Stimulated activated naive CD4-positive, alpha-beta T cell treated with Interleukin-2 at 50 U/mL for 16 hours (primary cell): Measurements from ENCODE around the gene G2E3.
A peak's percentile ranks its signal among the peaks of the same experiment; 100 is the strongest.
"Not testable (repeated sequence)": the region's sequence is repeated elsewhere in the genome, so short reads cannot be mapped to it uniquely, and the experiment has no call there.

Source experiments
- DNase-seq: peaks from one replicate; lab custom pipeline; 2025; lab: John Stamatoyannopoulos, UW

Gene G2E3

GRCh38 chr14:30558675-30559555 lies at the start of gene G2E3:
Gene G2E3 (plus strand): TSS chr14:30559158. CDS start chr14:30581080, 21,922 bp downstream.
- peak; percentile 86 for DNase-seq

- no peak for DNase-seq
Observed at GRCh38 chr14:30517737-30518136, 41.2 kb upstream of the G2E3 start.

- DNase-seq = no peak
Observed at GRCh38 chr14:30518867-30519560, 39.9 kb upstream of the G2E3 start.

GRCh38 chr14:30519961-30520360 lies 39.0 kb upstream of the G2E3 start:
- DNase-seq = no peak

DNA sequence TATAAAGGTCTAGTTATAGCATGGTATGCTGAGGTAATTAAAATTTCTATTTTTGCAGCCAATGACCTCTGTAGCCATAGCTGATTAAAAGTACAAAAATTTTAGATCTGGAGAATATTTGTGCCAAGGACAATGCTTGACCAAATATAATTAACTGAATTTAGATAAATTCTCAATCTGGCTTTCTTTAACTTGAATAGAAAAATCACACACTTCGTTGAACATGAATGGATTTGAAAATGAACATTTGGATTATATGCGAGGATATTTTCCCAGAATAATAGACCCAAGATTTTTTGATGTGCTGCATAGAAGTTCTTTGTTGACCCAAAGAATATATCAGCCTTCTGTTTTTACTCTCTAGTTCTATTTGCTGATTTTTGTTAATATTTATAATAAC lies 38.4 kb upstream of the G2E3 start:
- no peak for DNase-seq

DNA sequence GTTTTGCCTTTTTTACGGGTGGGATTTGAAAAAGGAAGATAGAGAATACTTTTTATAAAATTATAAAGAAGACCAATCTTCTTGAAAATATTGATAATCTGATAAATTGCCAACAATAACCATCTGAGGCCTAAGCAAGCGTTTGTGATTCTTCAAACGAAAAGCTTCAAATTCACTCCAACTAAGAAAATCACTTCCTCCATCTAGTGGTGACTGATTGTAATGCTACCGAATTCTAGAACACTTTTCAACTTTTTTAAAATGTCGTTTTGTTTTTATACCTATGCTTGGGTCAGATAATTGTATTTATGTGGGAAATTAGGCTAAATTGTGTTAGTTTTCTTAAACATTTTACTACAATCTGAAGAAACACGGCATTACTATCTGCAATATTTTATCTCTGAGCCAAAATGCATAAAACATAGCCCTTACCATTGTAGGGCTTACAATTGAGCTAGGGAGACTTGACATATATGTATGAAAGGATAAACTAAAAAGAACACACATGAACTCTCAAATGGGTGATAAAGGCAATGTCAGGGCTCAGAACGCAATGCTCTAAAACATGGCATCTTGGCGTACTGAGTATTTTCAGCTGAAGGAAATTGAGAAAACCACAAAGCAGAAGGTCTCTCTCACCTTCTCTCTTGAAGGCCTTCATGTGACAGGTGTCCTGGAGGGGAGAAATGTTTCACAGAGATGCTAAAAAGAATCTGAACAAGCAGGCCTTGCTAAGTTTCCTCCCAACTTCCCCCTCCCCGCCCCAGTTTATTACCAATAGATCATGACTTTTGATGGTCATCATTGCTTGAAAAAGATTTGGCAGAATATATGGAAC lies 36.8 kb upstream of the G2E3 start:
- DNase-seq = no peak

DNA sequence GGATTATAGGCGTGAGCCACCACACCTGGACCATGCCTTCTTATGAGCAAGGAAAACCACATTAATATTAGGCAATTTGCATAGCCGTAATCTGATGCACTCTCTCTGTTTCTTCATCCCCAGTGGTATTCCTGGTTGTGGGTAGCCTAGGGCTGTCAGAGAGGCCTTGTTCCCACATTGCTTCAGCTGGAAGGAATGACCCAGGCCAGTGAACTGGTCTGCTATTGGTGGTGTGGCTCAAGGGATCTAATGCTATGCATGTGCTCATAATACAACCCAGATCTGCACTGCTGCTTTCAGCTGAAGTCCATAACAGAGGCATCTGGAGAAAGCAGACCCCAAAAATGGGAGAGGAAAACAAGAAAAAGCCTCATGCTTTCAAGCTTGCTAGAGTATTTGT lies 33.1 kb upstream of the G2E3 start:
- DNase-seq = no peak

- no peak for DNase-seq
Observed at GRCh38 chr14:30527196-30527595, 31.8 kb upstream of the G2E3 start.

GRCh38 chr14:30528119-30528518 lies 30.8 kb upstream of the G2E3 start:
- no peak for DNase-seq

GRCh38 chr14:30528778-30529642 lies 29.9 kb upstream of the G2E3 start:
- no peak for DNase-seq

DNA sequence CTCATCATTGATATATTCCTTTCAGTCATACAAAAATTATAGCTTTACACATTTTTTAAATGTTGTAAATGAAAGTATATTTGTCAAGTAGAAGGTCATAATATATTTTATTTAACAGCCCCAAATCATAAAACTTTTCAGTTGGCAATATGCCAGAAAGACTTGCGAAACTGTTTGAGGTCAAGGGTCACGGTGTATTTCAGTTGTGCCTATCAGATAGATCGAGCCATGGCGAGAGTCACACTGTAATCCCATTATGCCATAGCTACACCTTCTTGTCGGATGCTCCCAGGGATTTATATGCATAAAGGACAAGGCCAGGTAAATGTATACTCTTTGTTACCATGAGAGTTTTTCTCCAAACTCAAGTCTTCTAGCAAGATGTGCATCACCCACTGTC lies 26.7 kb upstream of the G2E3 start:
- DNase-seq = no peak

GRCh38 chr14:30533126-30533525 lies 25.8 kb upstream of the G2E3 start:
- no peak for DNase-seq

DNA sequence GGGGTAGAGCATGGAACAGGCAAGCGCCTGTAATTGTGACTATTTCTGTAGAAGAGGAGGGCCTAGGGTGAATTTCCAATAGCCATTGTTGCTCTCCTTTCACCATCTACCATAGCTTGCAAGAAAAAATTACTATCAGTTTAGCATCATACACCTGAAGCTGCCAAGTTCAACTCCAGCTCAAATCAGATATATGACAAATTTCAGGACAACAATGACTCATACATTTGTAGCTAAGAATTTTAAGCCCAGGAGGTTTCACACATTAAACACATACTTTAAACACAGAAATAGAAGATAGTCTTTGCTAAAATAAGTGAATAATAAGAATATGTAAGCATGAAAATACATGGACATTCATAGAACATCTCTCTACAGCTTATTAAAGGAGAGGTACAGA lies 17.6 kb upstream of the G2E3 start:
- no peak for DNase-seq

- not testable (repeated sequence) for DNase-seq
Observed at GRCh38 chr14:30546735-30547134, 12.2 kb upstream of the G2E3 start.

GRCh38 chr14:30547388-30548048 lies 11.4 kb upstream of the G2E3 start:
- no peak for DNase-seq

DNA sequence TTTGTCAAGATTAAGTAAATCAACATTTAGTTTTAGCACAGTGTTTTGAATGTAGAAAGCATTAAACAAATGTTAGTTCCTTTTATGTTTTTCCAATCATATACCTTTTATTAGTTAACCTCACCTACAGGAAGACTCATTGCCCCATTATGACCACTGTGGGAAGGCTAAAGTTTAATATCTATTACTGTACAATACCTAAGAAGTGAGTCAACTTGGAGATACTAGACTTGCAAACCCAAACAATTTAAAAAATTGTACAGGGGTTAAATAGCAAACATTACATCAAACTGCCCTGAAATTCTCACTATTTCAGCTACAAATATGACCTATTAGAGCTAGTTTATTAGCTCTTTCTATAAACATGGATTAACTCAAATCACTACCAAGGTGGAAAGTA lies 8.6 kb upstream of the G2E3 start:
- DNase-seq = no peak

DNA sequence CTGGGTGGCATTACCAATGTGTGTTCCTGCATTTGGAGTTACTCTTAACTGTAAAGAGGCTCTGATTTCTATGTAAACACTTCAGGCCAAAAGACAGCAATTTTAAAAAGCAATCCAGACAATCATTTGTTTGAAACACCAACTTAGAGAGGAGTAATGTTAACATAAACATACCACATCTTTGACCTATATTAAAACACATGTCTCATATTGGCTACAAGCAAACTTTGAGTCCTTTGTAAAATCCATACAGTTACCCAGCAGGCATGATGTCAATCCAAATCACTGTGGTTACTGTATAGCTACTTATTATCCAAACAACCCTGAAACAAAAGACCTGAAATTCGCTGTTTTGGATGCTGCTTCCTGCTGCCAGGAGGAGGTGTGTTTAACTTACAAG lies 7.5 kb upstream of the G2E3 start:
- DNase-seq = no peak

DNA sequence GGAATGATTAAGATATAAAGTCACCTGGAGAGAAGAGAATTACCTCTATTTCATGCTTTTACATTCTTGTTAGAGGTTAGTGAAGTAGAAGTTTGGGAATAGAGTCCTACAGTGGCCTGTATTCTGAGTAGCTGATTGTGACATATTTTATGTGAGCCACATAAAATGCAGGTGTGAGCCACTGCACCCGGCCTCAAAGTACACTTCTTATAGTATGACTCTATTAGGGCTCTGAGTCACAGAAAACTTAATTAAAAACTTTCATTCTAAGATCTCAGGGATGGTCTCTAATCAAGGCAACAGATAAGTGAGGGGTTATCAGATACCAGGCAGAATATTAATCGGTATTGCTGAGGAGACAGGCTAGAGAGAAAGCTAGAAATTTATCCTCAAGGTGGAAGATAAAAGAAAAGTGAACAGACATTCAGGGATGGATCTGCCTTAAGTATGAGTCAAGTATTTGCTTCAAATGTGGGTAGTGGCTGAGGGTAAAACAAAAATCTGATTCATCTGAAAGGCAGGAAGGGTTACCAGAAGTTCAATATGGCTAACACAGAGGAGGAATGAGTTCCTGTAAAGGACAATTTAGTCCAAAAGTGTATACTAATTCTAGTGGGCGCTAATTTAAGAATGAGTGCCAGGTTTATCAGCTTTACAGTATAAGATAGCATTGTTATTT lies 5.5 kb upstream of the G2E3 start:
- DNase-seq = no peak

- no peak for DNase-seq
Observed at GRCh38 chr14:30558362-30558674, 640 bp upstream of the G2E3 start.

GRCh38 chr14:30559638-30560091 lies 707 bp downstream of the G2E3 start:
- no peak for DNase-seq
